ENCODE data around the gene CA5A. TPM values are rescaled to one million over a fixed set of nuclear protein-coding genes. Genes with fewer than 3 reads are reported as not detected.
"Not testable (repeated sequence)": the region's sequence is repeated elsewhere in the genome, so short reads cannot be mapped to it uniquely, and the experiment has no call there.

Gene CA5A
- total RNA-seq, 1 donor from 2014 or later = not detected

DNA sequence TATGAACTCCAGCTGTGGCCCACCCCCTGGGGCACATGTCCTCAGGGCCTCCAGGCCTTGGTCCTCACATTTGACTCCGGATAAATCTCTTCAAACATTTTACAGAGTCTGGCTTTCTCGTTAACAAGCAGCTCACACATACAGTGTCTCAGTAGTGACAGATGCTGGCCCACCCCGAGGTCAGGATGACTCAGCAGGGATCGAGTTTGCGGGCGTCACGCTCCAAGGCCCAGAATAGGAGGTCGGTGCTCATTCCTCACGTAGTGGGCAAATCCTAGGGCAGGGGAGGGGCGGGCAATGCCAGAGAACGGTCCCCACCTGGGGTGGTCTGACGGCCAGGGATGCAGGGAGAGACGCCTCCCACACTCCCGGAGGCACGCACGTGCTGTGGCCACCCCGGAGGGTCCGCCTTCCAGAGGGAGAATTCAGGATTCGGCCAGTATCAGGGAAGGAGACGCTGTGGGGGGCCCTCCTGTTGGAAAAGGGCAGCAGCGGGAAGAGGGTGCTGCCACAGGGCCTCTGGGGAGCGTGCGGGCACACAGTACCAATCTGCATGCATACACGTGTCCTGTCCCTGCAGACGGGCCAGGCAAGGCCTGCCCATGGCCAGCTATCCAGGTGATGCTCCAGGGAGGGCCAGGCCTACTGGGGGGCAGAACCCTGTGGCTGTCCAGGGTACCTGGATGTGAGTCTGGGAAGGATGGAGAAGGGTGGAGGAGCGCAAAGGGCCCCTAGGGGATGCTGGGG lies 75.6 kb downstream of the CA5A start:
- Histone ChIP-seq H3K4me2 (ENCODE audit: low read length) (peak overlapping the region; percentile 77), H4K20me1 (ENCODE audit: insufficient read depth, low read length) (peaks cover 91% of the 10 kb centered on the region), H3K4me3 (ENCODE audit: insufficient read depth, low read depth, low read length) (peak overlapping the region; percentile 9), H2AFZ (ENCODE audit: low read depth, low read length) (no peak overlapping the region), H3K79me2 (ENCODE audit: insufficient read depth, low read length) (peaks cover 99% of the 10 kb centered on the region), H3K9me3 (ENCODE audit: insufficient read depth, low read depth, low read length) (no peaks in the 10 kb centered on the region), H3K27ac (ENCODE audit: low read depth, low read length) (peak overlapping the region; percentile 70), H3K9ac (ENCODE audit: low read length) (peak overlapping the region; percentile 67), H3K36me3 (ENCODE audit: insufficient read depth, low read length) (peaks cover 2% of the 10 kb centered on the region), H3K4me1 (ENCODE audit: insufficient read depth, low read length) (peaks cover 27% of the 10 kb centered on the region), H3K27me3 (ENCODE audit: insufficient read depth, low read length) (no peaks in the 10 kb centered on the region)
- H3K36me3 Mint-ChIP-seq (ENCODE audit: low read depth, unreplicated experiment) = peaks cover 21% of the 10 kb centered on the region
- H3K27me3 Mint-ChIP-seq (ENCODE audit: low read depth, unreplicated experiment) = no peaks in the 10 kb centered on the region
- peak overlapping the region; percentile 97 for H3K27ac Mint-ChIP-seq (ENCODE audit: unreplicated experiment)
- TF ChIP-seq EZH2 (IDR thresholded peaks at IDR 0.05; ENCODE audit: insufficient read depth, low read length) = no peak
- no peak for TF ChIP-seq CTCF (IDR thresholded peaks at IDR 0.05; ENCODE audit: insufficient read depth, low read depth, low read length)
- FAIRE-seq (no peak), DNase-seq (ENCODE audit: low read depth) (peak; percentile 78)
- H3K4me3 Mint-ChIP-seq (ENCODE audit: unreplicated experiment) = peak overlapping the region; percentile 66
- no peaks in the 10 kb centered on the region for H3K9me3 Mint-ChIP-seq (ENCODE audit: unreplicated experiment)
- H3K4me1 Mint-ChIP-seq (ENCODE audit: low read depth, unreplicated experiment) = peaks cover 53% of the 10 kb centered on the region

DNA sequence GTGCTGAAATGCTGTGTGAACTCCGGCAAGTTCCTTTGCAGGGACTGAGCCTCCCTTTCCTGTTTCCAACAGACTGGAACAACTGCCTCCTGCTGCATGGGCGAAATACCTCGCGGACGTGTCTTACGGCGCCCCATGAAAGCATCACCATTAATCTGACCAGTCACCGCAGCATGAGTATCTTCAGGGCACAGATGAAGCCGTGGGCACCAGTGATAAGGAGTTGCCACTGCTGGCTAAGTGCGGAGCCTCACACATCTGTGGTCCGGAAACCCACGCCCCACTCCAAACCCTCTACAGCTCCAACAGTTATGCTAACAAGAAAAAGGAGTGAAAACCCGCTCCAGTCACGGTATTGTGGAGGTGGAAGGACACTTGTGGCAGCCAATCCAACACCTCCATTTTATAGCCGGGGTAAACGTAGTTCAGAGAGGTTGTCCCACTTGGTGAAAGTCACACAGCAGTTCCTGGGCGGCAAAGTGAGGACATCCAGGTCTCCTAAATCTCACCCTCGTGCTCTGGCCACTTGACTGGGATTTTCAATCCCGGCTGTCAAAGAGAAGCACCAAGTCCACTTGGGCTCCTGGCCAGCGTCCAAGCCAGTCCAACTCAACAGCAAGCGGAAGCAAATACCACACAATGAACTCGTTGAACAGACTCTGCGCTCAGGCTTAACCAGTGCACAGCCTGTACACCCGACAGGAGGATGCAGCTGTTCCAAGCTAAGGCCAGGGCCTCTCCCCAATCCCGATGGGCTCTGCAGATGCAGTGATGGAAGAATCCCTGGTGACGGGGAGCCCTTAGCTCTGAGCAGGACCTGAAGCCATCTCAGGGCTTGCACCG lies 78.0 kb downstream of the CA5A start:
- peak overlapping the region; percentile 41 for H3K27ac Mint-ChIP-seq (ENCODE audit: unreplicated experiment)
- H3K27me3 Mint-ChIP-seq (ENCODE audit: low read depth, unreplicated experiment); H3K9me3 ChIP-seq (ENCODE audit: insufficient read depth, low read depth, low read length); FAIRE-seq; DNase-seq (ENCODE audit: low read depth); H3K27ac ChIP-seq (ENCODE audit: low read depth, low read length); H3K4me3 Mint-ChIP-seq (ENCODE audit: unreplicated experiment); H3K27me3 ChIP-seq (ENCODE audit: insufficient read depth, low read length); H2AFZ ChIP-seq (ENCODE audit: low read depth, low read length); H3K9me3 Mint-ChIP-seq (ENCODE audit: unreplicated experiment); H3K36me3 ChIP-seq (ENCODE audit: insufficient read depth, low read length); H3K4me3 ChIP-seq (ENCODE audit: insufficient read depth, low read depth, low read length); H3K9ac ChIP-seq (ENCODE audit: low read length); H3K4me2 ChIP-seq (ENCODE audit: low read length): not testable (repeated sequence)
- Histone ChIP-seq H3K4me1 (ENCODE audit: insufficient read depth, low read length) (peaks cover 34% of the 10 kb centered on the region), H3K79me2 (ENCODE audit: insufficient read depth, low read length) (peaks cover 99% of the 10 kb centered on the region), H4K20me1 (ENCODE audit: insufficient read depth, low read length) (peaks cover 88% of the 10 kb centered on the region)
- H3K36me3 Mint-ChIP-seq (ENCODE audit: low read depth, unreplicated experiment) = peaks cover 13% of the 10 kb centered on the region
- H3K4me1 Mint-ChIP-seq (ENCODE audit: low read depth, unreplicated experiment) = peaks cover 50% of the 10 kb centered on the region

GRCh38 chr16:87856791-87857228 lies 79.5 kb downstream of the CA5A start:
- TF ChIP-seq EZH2 (IDR thresholded peaks at IDR 0.05; ENCODE audit: insufficient read depth, low read length) (no peak), CTCF (IDR thresholded peaks at IDR 0.05; ENCODE audit: insufficient read depth, low read depth, low read length) (no peak)
- no peaks in the 10 kb centered on the region for H3K27me3 Mint-ChIP-seq (ENCODE audit: low read depth, unreplicated experiment)
- Histone ChIP-seq H3K4me3 (ENCODE audit: insufficient read depth, low read depth, low read length) (no peak overlapping the region), H3K27me3 (ENCODE audit: insufficient read depth, low read length) (no peaks in the 10 kb centered on the region), H3K27ac (ENCODE audit: low read depth, low read length) (peak overlapping the region; percentile 33), H4K20me1 (ENCODE audit: insufficient read depth, low read length) (peaks cover 92% of the 10 kb centered on the region), H2AFZ (ENCODE audit: low read depth, low read length) (no peak overlapping the region), H3K79me2 (ENCODE audit: insufficient read depth, low read length) (peaks cover 99% of the 10 kb centered on the region), H3K4me1 (ENCODE audit: insufficient read depth, low read length) (peaks cover 47% of the 10 kb centered on the region), H3K36me3 (ENCODE audit: insufficient read depth, low read length) (peaks cover 2% of the 10 kb centered on the region), H3K9me3 (ENCODE audit: insufficient read depth, low read depth, low read length) (no peaks in the 10 kb centered on the region), H3K9ac (ENCODE audit: low read length) (peak overlapping the region; percentile 25), H3K4me2 (ENCODE audit: low read length) (peak overlapping the region; percentile 8)
- H3K4me1 Mint-ChIP-seq (ENCODE audit: low read depth, unreplicated experiment) = peaks cover 56% of the 10 kb centered on the region
- H3K9me3 Mint-ChIP-seq (ENCODE audit: unreplicated experiment) = no peaks in the 10 kb centered on the region
- peaks cover 13% of the 10 kb centered on the region for H3K36me3 Mint-ChIP-seq (ENCODE audit: low read depth, unreplicated experiment)
- H3K27ac Mint-ChIP-seq (ENCODE audit: unreplicated experiment) = peak overlapping the region; percentile 75
- FAIRE-seq (no peak), DNase-seq (ENCODE audit: low read depth) (no peak)
- no peak overlapping the region for H3K4me3 Mint-ChIP-seq (ENCODE audit: unreplicated experiment)
